Epithelial cell of proximal tubule (primary cell): ENCODE results near the gene PRDM1. TPM values are rescaled to one million over a fixed set of nuclear protein-coding genes. Genes with fewer than 3 reads are reported as not detected.

Experiments used
- DNase-seq: peaks from one replicate; pipeline ENCODE4 v3.0.0-alpha.2; 2011; ENCODE audit warnings: low read depth
- H3K4me3 ChIP-seq: 2 replicates; pipeline ENCODE4 v1.5.1; 2011; ENCODE audit warnings: low read depth, mild to moderate bottlenecking, low read length
- CTCF ChIP-seq: conservative IDR thresholded peaks from 2 replicates; pipeline ENCODE4 v1.5.1; 2012; ENCODE audit warnings: low read depth, mild to moderate bottlenecking, low read length
- total RNA-seq: library from RNA; depleted of rRNA; stranded (reverse); fragments of >200 nt; gene quantifications from 2 replicates; pipeline ENCODE4 v1.2.3, GENCODE V29; 2015

PRDM1 gene
- total RNA-seq, 1 donor from 2014 or later = 1.0 TPM

- H3K4me3 ChIP-seq = no peak overlapping the region
- no peak for DNase-seq
- no peak for TF ChIP-seq CTCF
Observed at GRCh38 chr6:106134087-106134770, 48.1 kb downstream of the PRDM1 start.

GRCh38 chr6:106134906-106135634 is 48.9 kb downstream of the PRDM1 start:
- no peak for TF ChIP-seq CTCF
- DNase-seq = no peak
- H3K4me3 ChIP-seq = no peak overlapping the region

GRCh38 chr6:106135911-106136571 is 49.9 kb downstream of the PRDM1 start:
- no peak for TF ChIP-seq CTCF
- H3K4me3 ChIP-seq = no peak overlapping the region
- DNase-seq = no peak

- no peak for DNase-seq
- no peak for TF ChIP-seq CTCF
- no peak overlapping the region for H3K4me3 ChIP-seq
Observed at GRCh38 chr6:106136845-106137244, 50.7 kb downstream of the PRDM1 start.

- no peak overlapping the region for H3K4me3 ChIP-seq
- no peak for TF ChIP-seq CTCF
- no peak for DNase-seq
Observed at GRCh38 chr6:106138151-106138550, 52.0 kb downstream of the PRDM1 start.

GRCh38 chr6:106141441-106142237 is 55.5 kb downstream of the PRDM1 start:
- TF ChIP-seq CTCF = no peak
- DNase-seq = no peak
- no peak overlapping the region for H3K4me3 ChIP-seq
